ENCODE data around the gene EEIG1.

The EEIG1 gene

GRCh38 chr9:127977884-127978647 is 2.7 kb downstream of the EEIG1 start:
- no peak for TF ChIP-seq CTCF (IDR thresholded peaks at IDR 0.05; ENCODE audit: control extremely low read depth, extremely low read depth, low read depth, missing control alignments)
- CTCF ChIA-PET = interaction anchor here (0.9 to 3.7 kb wide), 8 partner anchors 11 to 243 kb away, joined by 3 to 20 read pairs (median 4); partner anchors contain the start of gene TOR2A
- POLR2A ChIA-PET = interaction anchor here (0.7 to 1.2 kb wide), 4 partner anchors 49 to 1643 kb away, joined by 4 to 6 read pairs (median 4); partner anchors contain the start of gene NAIF1
- DNase-seq (ENCODE audit: extremely low spot score) = no peak

GRCh38 chr9:127977009-127977883 is 3.5 kb downstream of the EEIG1 start:
- CTCF ChIA-PET = interaction anchor here (0.9 to 3.7 kb wide), 9 partner anchors 10 to 242 kb away, joined by 3 to 20 read pairs (median 4); partner anchors contain the start of gene TOR2A
- DNase-seq (ENCODE audit: extremely low spot score) = no peak
- POLR2A ChIA-PET = interaction anchor here (0.6 to 1.5 kb wide), 3 partner anchors 15 to 223 kb away, joined by 3 to 4 read pairs (median 3); partner anchors contain the start of gene NAIF1
- TF ChIP-seq CTCF (IDR thresholded peaks at IDR 0.05; ENCODE audit: control extremely low read depth, extremely low read depth, low read depth, missing control alignments) = no peak

GRCh38 chr9:127976498-127976897 is 4.3 kb downstream of the EEIG1 start:
- no peak for DNase-seq (ENCODE audit: extremely low spot score)
- TF ChIP-seq CTCF (IDR thresholded peaks at IDR 0.05; ENCODE audit: control extremely low read depth, extremely low read depth, low read depth, missing control alignments) = no peak
- ChIA-PET POLR2A (interaction anchor here (1.5 kb wide), 1 partner anchor 15 kb away, joined by 3 read pairs; no protein-coding TSS in a partner anchor), CTCF (interaction anchor here (1.0 to 3.7 kb wide), 6 partner anchors 21 to 242 kb away, joined by 3 to 20 read pairs (median 6); partner anchors contain the start of gene TOR2A)

- POLR2A ChIA-PET = interaction anchor here (0.6 to 1.5 kb wide), 3 partner anchors 14 to 1255 kb away, joined by 3 to 5 read pairs (median 3); no protein-coding TSS in a partner anchor
Observed at GRCh38 chr9:127975376-127976315, 5.1 kb downstream of the EEIG1 start.

GRCh38 chr9:127974769-127975261 is 6.0 kb downstream of the EEIG1 start:
- no peak for TF ChIP-seq CTCF (IDR thresholded peaks at IDR 0.05; ENCODE audit: control extremely low read depth, extremely low read depth, low read depth, missing control alignments)
- ChIA-PET POLR2A (interaction anchor here (0.6 kb wide), 1 partner anchor 1254 kb away, joined by 3 read pairs; no protein-coding TSS in a partner anchor), CTCF (interaction anchor here (0.8 to 3.7 kb wide), 6 partner anchors 13 to 143 kb away, joined by 3 to 24 read pairs (median 7); no protein-coding TSS in a partner anchor)
- DNase-seq (ENCODE audit: extremely low spot score) = no peak

More at GRCh38 chr9:127975376-127976315, 5.1 kb downstream of the EEIG1 start:
- DNase-seq (ENCODE audit: extremely low spot score) = no peak
- CTCF ChIA-PET = interaction anchor here (1.3 to 3.7 kb wide), 3 partner anchors 32 to 142 kb away, joined by 6 to 20 read pairs (median 7); no protein-coding TSS in a partner anchor
- TF ChIP-seq CTCF (IDR thresholded peaks at IDR 0.05; ENCODE audit: control extremely low read depth, extremely low read depth, low read depth, missing control alignments) = no peak

All from GM10248 (cell line).